ENCODE measurements around the gene CCL19.

CCL19 gene

DNA sequence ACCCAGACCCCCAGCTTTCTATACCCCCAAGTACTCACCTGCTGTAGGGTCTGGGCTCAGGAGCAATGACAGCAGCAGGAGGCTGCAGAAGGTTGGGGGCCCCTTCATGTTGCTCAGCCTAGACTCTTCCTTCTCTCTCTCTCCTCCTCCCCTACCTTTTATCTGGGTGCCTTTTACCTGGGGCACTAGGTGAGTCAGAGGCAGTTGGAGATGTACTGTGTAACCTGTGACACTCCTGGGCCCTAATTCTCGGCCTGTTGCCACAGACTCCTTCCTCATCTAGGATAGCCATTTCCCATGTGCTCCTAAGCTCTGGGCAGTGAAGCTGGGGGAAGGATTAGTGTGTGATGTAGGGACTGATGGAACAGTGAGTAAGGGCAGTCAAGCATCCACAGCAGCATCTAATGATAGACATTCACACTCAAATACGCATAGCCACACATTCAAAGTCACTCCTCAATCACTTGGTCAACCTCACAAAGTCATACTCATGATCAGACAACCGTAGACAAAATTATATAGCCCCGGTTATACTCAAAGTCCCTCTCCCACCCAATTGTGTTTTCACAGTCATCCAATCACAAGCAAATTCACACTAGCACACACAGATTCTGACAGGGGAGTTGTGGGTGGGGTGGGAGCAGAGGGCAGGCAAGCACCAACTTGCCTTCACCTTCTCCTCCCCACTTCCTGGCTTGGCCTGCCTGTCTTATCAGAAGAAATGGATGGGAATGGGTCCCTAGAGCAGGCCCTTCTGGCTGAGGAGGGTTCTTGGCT lies 28.4 kb downstream of the CCL19 start, which contains the start of gene CCL27:
CCL27 (minus strand) TSS at position 132 of the 777 bp plus-strand sequence; CDS start at position 108, 24 bp downstream.
- no peak for DNase-seq (ENCODE audit: low read depth, low spot score)

DNA sequence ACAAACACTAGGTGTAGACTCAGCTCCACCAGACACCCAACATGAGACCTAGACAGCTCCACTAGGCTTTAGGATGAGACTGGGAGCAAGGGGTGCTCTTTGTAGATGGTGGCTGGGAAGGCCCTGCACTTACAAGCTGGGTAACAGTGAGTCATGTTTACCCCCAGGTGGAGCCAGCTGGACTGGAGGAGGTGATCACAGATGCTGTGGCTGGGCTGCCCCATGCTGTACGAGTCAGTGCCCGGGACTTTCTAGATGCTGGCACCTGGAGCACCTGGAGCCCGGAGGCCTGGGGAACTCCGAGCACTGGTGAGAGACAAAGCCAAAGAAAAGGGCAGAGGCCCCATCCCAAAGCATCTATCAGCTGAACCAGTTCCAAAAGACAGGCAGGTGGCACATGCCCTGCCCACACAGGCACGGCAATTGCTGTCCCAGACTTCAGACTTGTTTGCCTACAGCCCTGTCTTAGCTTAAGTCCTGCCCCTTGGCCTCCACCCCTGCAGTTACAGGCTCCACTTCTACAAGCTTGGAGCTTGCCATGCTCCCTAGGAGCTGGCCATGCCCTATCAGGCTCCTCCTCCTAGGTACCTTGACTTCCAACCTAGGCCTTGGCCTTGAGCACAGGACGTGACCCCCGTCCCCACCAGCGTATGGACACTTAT lies 31.4 kb downstream of the CCL19 start:
- DNase-seq (ENCODE audit: low read depth, low spot score): no peak

DNA sequence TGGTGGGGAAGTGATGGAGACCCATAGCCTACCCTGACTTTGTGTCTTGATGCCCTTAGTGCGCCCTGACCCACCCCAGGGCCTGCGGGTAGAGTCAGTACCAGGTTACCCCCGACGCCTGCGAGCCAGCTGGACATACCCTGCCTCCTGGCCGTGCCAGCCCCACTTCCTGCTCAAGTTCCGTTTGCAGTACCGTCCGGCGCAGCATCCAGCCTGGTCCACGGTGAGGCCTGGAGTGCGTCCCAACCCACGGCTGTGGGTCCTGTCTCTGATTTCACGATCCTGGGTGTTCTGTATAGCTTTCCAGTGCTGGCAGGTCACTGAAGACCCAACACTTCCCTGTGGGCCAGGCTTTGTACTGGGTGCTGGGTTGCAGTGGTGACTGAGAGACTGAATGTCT lies 32.6 kb downstream of the CCL19 start:
- DNase-seq (ENCODE audit: low read depth, low spot score): no peak

DNA sequence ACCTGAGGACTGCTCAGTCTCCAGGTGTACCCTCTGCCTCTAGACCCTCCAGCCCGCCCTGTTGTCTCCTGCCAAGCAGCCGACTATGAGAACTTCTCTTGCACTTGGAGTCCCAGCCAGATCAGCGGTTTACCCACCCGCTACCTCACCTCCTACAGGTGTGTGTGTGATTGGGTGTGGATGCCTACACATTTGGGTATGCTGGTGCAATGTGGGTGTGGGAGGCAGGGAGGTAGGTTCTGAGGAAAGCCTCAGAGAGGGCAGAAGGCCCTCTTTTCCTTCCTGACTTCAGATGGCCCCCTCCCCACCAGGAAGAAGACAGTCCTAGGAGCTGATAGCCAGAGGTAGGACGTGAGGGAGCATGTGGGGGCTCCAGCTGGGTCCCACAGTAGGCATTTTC lies 34.1 kb downstream of the CCL19 start:
- no peak for DNase-seq (ENCODE audit: low read depth, low spot score)

DNA sequence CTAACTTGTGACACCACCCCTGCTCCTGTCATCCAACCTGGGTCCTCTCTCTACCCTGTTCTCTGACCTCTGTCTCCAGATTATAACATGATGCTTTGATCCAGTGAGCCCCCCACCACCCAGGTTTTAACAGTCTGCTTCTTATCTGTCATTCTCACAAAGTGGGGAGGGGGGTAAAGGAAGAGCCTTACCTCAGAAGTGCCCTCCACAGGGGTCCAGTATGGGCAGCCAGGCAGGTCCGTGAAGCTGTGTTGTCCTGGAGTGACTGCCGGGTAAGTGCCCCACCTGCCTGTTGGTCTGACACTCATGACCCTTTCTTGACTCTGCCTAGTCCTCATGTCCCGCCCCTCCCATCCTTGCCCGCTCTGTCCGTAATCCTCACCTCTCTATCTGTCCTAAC lies 35.7 kb downstream of the CCL19 start:
- no peak for DNase-seq (ENCODE audit: low read depth, low spot score)

DNA sequence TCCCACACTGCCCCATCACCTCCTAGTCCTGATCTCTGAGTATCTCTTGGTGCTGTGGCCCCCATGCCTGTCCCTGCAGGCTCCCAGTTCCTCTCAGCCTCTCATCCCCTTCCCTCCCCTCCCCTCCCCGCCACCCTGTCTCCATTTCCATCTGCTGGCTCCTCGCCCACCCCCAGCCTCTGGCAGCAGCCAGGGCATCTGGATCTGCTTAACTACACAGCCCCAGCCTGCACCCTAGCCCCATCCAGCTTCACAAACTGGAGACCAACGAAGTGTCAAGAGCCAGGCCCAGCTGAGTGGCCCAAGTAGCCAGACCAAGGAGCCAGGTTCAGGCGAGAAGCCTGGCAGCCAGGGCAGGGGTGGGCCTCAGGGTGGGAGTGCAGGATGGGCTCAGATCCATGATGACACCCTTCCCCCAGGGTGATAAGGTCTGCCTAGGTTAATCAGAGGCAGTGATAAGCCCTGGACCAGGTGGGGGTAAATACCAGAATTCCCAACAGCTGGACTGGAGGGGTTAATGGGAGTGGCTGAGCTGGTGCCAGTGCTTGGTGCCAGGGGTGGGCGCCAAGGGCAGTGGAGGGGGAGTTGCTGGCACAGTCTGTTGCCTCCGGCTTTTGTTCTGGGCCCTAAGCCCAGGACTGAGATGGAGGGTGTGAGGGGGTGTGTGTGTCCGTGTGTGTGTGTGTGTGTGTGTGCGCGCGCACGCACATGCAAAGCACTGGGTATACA lies 36.6 kb downstream of the CCL19 start:
- no peak for DNase-seq (ENCODE audit: low read depth, low spot score)

DNA sequence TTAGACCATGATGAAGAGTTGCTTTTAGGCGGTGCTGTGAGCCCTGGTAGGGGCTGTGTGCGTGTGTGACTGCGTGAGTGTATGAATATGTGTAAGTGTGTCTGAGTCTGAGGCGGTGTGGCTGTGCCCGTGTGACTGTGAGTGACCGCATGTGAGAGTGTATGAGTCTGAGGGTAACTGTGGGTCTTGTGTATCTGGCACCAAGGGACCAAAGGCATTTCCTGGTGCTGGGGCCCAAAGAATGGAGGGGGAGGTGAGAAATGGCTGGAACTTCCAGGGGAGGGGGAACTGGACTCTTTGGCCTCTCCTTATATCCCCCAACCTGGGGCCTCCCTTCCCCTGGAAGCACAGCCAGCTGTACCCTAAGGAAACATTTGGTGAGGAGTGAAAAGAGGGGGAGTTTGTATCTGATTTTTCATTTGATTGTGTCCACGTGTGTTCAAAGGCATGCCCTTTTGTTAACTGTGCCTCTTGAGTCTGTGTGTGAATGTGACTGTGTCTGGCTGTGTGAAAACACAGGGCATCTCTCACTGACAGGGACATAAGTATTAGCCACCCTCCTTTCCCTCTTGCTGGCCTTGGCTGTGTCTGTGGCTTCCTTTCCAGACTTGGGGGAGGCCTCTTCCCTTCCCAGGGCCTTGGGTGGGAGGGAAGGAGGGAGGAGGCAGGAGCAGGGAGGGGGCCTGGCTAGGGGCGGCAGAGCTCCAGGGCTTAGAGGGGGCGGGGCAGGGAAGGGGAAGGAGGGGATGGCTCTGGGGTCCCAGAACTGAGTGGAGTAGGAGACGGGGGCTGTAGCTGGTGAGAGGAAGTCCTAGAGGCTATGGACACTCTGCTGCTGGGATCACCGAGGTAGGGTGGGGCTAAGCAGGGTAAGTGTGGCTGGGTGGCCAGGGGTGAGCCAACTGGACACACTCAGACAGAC lies 37.7 kb downstream of the CCL19 start:
- no peak for DNase-seq (ENCODE audit: low read depth, low spot score)

DNA sequence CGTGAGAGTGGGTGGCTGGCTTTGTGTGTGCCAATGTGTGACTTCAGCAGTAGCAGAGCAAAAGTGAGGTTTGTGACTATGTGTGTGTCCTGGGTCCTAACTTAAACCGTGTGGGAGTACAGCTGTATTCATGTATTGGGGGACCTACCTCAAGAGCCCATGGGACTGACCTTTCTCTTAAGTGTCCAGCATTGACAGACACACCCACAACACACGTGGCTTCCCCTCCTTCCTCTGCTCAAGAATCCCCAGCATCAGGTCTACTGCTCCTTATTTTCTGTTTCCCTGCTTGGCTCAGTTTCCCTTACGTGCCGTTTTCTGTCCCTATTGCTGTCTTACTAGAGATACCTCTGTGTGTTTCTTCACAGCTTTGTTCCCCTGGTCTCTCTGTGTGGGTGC lies 38.5 kb downstream of the CCL19 start:
- no peak for DNase-seq (ENCODE audit: low read depth, low spot score)

DNA sequence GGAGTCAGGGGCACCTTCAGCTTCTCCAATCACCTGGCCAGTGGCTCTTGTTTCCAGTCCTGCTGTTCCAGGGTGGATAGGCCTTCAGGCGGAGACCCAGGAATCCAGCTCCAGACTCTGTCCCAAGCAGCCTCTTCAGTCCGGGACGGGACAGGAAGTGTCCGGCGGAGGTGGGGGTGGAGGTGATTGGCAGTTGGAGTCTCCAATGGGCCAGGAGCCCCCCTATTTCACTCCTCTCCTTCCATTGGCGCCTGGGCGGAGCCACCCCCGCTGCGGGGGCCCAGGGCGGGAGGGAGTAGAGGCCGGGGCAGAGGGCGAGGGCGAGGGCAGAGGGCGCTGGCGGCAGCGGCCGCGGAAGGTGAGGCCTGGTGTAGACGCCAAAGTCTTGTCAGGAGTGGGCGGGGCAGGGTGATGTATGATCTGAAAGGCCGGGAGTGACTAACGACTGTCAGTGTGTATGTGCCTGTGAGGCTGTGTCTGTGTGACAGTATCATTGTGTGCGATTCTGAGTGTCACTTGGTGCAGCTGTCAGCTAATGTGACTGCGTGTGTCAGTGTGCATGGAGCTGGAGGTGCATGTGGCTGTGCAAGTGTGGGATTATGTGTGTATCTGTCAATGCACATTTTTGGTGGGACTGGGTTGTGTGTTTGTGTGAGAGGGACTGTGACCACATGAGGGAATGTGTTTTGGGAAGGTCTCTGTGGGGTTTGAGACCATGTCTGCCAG lies 39.0 kb downstream of the CCL19 start, which contains the start of gene IL11RA:
IL11RA (plus strand) TSS at position 310 of the 726 bp plus-strand sequence. CDS start 3,033 bp downstream, outside the sequence.
- DNase-seq (ENCODE audit: low read depth, low spot score): peak; percentile 98

DNA sequence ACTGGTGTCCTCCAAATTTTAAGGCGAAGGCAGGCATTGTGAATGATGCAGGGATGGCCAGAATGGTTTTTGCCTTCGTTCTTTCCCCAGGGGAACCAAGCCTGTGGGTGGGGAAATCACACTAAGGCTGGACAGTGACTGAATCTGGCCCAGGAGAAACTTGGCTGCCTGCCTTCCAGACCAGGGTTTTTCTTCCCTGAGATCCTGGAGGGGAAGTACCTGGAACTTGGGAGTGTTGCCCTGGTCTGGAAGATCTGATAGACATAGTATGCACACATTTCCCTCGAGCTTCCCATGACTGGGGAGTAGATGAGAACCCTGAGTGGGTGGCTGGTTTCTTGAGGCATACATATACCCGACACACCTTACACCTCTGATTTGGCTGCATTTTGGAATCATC lies 39.8 kb downstream of the CCL19 start:
- no peak for DNase-seq (ENCODE audit: low read depth, low spot score)

DNA sequence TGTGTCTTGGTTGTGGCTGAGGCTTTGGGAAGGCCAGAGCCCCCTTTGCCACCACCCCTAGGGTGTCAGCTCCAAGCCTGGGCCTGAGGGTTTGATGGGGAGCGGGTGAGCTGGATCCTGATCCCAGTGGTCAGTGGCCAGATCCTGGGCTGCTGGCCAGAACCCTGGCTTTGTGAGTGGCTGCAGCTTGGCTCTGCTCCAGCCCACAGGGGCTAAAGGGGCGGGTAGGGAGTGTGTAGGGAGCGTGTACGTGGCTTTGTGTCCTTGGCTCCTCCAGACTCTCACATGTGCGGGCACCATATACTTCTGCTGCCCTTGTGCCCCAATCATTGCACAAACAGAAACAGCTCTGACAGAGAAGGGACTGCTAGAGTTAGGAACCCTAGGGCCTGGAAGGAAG lies 40.3 kb downstream of the CCL19 start:
- DNase-seq (ENCODE audit: low read depth, low spot score): no peak

DNA sequence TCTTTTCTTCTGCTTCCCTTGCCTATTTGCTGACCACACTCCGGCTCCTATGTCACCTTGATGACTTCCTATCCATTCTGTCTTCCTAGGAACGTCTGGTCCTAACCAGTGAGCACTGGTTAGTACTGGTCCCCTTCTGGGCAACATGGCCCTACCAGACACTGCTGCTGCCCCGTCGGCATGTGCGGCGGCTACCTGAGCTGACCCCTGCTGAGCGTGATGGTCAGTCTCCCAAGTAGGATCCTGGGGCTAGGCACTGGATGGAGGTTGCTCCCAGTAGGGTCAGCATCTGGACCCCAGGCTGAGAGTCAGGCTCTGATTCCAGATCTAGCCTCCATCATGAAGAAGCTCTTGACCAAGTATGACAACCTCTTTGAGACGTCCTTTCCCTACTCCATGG lies 42.4 kb downstream of the CCL19 start:
- DNase-seq (ENCODE audit: low read depth, low spot score): no peak

DNA sequence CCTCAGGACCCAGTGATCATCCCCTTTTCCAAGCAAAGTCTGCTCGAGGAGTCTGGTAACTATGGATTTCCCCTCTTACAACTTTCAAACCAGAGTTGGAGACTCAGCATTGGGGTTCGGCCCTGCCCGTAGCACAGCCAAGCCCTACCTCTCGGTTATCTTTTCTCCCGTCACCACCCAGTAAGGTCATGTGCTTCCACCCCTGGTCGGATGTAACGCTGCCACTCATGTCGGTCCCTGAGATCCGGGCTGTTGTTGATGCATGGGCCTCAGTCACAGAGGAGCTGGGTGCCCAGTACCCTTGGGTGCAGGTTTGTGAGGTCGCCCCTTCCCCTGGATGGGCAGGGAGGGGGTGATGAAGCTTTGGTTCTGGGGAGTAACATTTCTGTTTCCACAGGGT lies 43.4 kb downstream of the CCL19 start:
- no peak for DNase-seq (ENCODE audit: low read depth, low spot score)

DNA sequence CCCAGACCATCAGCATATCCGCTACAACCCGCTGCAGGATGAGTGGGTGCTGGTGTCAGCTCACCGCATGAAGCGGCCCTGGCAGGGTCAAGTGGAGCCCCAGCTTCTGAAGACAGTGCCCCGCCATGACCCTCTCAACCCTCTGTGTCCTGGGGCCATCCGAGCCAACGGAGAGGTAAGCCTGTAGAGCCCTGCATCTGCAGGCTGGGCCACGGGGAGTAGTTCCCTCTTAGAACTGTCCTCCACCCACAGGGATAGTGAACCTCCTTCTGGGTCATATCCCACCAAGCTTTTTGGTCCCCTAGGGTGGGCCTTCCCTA lies 44.0 kb downstream of the CCL19 start:
- no peak for DNase-seq (ENCODE audit: low read depth, low spot score)

DNA sequence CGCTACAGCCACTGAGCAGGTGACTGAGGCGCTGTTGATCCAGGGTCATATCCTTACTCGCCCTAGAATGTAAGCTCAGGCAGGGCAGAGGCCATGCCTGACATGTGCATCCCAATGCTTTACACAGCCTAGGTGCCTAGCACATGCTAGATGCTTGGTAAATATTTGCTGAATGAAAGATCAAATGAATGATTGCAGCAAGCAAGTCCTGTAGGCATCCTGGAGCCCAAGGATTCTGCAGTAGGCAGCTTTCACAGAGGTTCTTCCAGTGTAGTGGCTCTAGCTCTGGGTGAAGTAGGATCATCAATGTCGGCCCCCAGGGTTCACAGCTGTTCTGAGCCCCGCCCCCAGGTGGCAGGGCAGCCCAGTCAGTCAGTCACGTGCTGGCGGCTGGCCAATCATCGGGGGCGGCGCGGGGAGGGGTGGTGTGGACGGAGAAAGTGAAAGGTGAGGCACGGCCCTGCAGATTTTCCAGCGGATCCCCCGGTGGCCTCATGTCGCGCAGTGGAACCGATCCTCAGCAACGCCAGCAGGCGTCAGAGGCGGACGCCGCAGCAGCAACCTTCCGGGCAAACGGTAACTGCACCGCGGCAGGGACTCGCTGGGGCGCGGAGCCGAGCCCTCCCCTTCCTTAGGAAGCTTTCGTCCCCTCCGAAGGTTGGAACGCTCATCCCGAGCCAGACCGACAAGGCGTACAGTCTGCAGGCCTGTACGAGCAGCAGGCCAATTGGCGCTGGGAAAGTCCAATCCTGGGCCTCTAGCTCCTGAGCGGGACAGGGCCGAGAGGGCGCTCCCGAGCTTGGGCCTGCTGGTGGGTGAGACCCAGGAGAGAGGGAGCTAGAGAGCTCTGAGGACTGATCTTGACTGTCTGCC lies 44.6 kb downstream of the CCL19 start, which contains the start of gene GALT:
GALT (plus strand) TSS at position 465 of the 873 bp plus-strand sequence; CDS start at position 495, 30 bp downstream.
- DNase-seq (ENCODE audit: low read depth, low spot score): peak; percentile 98

DNA sequence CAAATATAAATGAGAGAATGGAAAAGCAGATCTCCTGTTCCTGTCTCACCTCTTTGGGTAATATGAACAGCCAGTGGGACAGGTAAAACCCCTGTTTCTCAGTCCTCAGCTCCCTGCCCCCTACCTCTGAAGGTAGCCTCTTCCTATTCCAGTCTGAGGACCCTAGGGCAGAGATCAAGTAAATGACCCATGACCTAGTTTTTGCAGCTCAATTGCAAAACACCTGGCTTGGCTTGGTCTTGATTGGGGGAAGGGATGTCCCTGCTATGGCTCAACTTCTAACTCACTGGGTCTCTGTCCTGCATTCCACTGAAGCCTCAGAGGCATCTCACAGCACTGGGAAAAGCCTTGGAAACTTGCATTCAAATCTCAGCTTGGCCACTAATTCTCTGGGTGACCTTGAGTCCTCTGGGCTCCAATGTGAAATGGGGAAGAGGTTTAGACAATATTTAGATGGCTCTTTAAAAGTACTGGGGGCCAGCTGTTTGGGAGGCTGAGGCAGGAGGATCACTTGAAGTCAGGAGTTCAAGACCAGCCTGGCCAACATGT lies 46.2 kb downstream of the CCL19 start:
- DNase-seq (ENCODE audit: low read depth, low spot score): peak; percentile 87

DNA sequence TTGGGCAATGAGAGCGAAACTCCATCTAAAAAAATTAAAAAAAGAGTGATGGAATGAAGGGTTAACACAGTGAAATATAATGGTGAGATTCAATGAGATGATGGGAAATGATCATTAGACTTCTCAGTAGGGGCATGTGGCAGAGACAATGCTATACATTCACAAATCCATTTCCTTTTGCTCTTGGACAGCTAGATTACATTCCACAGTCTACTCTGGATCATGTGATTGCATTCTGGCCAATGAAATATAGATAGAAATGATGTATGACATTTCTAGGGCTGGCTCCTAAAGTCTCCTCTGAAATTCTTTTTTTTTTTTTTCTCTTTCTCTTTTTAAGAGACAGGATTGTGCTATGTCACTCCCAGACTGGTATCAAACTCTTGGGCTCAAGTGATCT lies 48.4 kb downstream of the CCL19 start:
- DNase-seq (ENCODE audit: low read depth, low spot score): no peak

Measured in ELF-1 (cell line).